ENCODE results near the gene MTM1.

The MTM1 gene

DNA sequence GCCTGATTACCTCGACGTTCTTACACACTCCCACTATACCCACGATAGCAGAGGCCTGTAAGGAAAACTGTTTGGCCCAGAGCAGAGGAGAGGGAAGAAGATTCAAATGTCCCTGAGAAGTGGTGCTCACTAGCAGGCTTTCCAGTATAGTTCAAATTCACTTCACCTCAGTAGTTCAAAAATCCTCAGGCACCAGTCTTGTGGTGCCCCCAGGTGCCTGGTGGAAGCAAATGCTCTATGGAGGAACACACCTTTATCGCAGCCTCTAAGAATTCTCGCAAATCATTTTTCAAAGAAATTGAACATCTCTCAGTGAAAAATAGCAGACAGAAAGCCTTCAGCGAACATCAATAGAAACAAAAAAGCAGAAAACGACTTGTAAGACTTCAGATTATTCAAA lies 112.6 kb downstream of the MTM1 start:
- DNase-seq = no peak

DNA sequence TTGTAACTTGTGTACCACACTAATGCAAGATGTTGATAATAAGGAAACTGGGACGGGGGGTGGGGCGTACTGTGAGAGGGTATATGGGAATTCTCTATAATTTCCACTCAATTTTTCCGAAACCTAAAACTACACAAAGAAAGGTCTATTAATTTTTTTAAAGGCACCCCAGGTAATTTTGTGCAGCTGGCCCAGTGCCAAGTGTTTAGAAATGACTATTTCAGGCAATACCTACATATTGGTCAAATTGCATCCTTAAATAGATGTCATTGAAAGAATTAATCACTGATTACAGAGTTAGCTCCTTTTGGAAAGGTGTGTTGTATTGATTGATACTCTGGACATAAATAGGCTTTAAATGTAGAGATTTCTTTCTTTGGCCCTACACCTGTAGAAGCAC lies 114.7 kb downstream of the MTM1 start:
- no peak for DNase-seq

DNA sequence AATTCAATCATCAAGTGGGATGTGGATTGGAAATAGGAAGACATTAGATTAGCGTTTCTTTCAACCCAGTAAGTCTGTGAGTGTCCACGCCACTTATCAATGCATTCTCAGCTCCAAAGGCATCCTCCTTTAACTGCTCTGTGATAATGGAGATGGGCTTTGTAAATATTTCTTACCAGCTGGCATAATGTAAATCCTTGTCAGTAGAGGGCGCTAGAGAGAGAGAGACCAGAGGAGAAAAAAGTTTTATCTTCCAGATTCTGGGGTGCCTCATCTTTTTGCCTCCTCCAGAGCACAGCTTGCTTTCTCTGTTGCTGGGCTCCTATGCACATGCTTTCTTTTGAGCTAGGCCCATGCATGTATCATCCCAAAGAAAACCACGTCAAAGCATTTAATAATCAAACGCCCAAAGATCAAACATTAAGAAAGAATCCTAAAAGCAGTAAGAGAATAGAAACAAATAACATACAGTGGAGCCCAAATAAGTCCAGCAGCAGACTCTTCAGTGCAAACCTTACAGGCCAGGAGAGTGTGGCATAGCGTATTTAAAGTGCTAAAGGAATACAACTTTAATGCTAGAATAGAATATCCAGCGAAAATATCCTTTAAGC lies 115.2 kb downstream of the MTM1 start:
- DNase-seq = peak; percentile 7 to 39

DNA sequence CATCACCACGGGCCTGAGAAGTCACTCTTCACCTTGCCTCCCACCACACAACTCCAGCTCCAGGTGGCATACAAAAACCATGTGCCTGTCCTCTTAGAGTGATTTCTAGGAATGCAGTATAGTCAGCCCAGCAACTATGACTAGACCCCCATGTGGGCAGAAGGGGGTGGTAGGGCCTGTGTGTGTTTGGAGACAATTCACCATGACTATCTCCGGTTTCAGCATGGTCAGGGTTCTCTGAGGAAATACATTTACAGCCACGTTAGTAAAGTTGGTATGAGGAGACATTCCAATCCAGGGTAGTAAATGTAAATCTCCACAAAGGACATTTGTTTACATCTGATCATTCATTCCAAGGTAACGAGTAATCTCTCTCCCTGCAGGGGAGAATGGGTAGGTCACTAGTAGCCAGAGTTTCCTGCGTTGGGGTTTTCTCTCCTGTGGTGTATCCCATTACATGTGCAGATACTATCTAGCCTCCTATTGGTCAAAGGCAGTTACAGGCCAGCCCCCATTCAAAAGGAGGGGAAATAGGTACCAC lies 120.6 kb downstream of the MTM1 start:
- no peak for DNase-seq

DNA sequence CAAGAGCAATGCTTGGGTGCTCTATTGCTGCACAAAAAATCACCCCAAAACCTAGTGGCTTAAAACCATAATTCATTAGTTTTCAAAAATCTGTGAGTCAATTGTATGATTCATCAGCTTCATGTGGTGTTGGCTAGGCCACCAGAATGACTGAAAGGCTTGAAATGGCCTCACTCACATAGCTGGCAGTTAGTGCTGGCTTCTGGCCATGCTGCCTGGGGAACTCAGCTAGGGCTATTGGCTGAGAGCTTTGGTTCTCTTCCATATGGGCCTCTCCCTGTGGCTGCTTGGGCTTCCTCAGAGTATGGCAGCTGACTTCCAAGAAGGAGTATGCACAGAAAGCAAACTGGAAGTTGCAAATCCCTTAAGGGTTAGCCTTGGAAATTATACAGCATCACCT lies 121.7 kb downstream of the MTM1 start:
- no peak for DNase-seq

DNA sequence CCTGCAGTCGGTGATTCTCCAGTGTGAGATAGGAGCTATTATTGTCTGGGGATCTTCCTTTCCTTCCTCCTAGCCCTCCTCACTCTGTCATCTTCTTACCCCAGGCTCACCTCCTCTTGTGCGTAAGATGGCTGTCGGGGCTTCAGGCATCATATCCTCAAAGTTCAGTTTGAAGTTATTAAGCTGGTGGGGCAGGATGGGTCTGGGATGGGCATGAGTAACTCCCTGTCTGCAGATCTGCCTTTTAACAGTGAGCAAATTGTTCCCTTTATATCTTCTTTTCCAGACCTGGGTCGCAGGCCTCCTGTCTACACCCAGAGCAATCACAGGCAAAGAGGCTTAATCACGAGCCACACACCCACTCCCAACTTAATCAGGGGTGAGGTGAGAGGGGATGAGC lies 123.9 kb downstream of the MTM1 start:
- DNase-seq = peak; percentile 18 to 35

DNA sequence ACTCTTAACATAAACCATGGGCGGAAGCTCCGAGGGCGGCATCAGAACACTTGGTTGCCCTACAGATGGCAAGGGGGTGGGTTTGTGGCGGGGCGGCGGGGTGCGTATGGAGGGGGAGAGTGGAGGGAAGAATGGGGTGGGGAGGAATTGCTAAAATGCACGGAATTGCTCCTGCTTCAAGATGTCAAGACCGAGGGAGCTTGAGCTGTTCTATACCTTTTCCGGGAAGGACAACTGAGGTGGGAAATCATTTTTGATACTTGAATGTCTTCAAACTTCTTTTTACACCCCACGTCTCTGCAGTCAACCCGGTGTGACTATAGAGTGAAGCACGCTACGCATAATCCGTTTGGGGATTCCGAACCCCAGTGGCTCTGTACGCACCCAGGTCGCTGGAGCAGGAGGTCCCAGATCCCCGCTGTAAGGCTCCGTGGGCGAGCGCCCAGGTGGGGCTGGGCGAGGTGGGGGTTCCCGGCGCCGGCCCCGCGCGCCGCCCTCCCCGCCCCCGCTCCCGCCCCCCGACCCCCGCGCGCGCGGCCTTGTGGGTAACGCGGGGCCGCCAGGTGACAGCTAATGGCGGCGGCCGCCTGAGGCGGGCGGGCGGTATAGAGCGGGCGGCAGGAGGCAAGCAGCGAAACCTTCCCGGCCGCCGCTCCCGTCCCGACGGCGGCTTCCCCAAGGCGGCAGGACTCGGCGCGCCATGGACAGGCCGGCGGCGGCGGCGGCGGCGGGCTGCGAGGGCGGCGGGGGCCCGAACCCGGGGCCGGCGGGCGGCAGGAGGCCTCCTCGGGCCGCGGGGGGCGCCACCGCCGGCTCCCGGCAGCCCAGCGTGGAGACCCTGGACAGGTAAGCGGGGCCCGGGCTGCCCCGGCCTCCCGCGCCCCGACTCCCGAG lies 124.7 kb downstream of the MTM1 start, which contains the start of gene MTMR1:
MTMR1 (plus strand) TSS at position 566 of the 894 bp plus-strand sequence; CDS start at position 701, 135 bp downstream.
- DNase-seq = peak; percentile 54 to 61

DNA sequence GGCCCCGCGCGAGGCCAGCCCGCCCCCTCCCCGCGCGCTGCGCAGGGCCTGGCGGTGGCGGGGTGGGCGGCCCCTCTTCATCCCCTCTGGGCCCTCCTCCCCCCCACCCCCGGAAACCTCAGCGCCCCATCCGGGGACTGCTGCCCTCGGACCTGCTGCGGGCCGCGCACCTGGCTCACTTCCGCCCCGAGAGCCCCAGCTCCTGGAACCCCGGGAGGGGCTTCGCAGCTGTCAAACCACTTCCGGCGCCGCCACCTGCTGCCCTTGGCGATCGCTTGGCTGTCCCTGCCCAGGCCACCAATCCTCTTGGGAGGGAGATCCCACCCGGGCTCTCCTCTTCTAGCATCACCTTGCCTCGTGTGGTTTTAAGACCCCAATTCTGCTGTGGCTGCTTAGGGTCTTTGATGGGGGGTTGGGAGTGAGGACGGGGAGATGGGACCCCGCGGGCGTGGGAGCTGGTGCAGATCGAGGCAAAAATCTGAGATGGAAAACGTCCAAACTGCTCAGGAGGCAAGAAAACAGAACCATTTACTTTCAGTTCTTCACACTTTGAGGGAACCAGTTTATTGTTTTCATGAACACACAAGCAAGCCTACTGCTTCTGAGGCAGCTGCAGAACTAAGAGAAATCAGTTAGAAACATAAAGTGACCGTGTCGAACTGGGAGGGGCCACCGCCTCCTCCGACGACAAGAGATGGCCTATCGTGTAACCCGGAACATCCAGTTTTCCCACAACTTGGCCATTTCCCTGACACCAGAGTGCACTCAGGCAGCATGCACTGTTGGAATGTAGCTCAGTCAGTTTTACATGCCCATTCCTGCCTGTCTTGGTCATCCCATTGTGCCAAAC lies 125.5 kb downstream of the MTM1 start:
- DNase-seq = peak; percentile 36 to 56

DNA sequence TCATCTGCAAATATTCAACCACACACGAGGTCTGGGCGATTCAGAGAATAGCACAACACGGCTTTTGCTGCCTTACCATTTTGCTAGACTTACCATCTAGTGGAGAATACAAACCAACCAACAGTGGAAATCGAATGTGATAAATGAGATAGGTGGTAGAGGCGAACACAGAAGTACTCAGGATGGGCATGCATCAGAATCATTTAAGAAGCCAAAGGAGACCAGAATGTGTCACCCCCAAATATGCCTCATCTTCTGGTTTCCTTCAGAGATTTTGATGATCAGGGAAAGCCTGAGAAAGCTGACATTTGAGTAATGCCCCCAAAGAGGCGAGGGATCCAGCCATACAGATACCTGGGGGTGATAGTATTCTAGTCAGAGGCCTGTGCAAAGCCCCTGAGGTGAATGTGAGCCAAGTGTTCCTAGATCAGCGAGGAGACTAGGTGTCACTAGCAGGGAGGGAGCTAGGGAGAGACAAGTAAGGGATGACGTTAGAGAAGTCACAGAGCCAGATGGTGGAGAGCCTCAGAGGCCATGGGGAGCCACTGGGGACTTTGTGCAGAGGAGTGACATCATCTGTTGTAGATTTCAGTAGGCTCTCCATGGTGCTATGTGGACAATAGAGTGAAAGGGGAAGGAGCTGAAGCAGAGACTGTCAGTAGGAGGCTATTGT lies 126.5 kb downstream of the MTM1 start:
- DNase-seq = peak in 1 of 2 donors; percentile 2

DNA sequence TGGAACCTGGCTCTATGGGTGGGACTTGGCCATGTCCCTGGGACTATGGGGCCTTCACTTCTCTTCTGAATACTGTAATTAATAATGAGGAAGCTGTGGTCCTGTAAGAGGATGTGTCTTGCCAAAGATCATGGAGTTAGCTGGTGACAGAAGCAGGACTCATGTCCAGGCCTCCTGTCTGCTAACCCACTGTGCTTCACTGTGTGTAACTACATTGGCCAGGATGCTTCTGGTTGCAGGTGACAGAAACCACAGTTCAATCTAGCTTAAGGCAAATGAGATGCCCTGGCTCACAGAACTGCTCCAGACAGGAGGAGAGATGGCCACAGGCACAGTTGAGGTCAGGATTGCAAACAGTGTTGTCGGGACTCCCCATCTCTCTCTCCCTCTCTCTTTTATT lies 127.9 kb downstream of the MTM1 start:
- no peak for DNase-seq

DNA sequence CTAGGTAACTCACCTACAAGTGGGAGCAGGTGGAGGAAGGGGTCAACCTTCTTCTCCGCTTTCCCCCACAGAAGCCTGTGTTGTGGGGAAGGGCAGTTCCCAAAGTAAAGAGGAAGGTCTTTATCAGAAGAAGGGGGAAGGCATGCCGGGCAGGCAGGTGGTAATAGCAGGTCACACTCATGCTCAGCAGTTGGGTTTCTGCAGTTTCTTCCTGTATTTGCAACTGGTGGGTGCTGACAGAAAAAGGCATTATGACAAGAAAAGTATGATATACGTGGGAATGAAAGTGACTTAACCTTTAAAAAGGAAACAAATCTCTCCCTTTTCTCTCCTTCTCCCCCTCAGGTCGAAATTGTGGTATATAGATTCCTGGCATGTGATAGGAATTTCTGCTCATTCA lies 128.4 kb downstream of the MTM1 start:
- DNase-seq = no peak

DNA sequence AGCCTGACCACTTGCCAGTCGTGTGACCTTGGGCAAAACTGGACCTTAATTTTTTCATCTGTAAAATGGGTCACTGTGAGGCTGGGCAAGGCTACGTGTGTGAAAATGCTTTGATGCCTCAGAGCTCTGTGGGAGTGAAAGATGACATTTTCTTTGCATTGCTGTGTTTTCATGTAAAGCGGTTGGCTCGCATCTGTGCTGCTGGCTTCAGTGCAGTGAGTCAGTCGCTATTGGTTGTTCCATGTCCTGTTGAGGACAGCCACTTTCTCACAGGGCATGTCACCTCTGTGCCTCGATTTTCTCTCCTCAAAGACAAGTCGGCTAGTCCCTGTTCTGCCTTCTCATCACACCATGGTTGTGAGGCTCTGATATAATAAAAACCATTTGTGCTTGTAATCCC lies 129.2 kb downstream of the MTM1 start:
- no peak for DNase-seq

DNA sequence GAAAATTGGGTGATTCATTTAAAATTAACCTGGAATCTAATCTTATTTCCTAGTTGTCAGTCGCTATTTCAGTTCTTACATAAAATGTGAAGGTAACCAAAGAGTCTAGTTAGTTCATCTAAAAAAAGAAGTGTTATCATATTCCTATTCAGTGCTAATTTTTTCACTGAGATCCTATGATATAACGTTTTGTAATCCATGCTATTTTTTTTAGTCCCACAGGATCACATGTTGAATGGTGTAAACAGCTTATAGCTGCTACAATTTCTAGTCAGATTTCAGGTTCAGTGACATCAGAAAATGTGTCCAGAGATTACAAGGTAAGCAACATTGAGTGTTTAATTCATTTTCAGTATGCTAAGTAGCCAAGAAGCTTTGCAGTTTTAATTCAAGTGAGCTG lies 130.6 kb downstream of the MTM1 start:
- DNase-seq = no peak

DNA sequence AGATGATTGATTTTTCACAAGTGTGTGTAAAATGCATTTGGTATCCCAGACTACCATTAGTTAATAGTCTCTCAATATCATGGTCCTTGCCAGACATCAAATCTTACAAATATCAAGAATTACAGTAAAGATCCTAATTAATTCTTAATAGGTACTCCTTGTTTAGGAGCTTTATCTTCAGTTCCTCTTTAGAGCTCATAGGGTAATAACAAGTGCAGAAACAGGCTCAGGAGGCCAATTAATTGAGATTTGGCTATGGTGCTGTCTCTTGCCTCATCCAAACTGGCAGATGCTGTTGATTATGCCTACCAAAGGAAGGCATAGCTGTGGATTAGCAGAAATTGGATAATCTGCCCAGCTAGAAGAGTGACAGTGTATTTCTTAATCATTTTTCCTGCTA lies 131.7 kb downstream of the MTM1 start:
- DNase-seq = no peak

DNA sequence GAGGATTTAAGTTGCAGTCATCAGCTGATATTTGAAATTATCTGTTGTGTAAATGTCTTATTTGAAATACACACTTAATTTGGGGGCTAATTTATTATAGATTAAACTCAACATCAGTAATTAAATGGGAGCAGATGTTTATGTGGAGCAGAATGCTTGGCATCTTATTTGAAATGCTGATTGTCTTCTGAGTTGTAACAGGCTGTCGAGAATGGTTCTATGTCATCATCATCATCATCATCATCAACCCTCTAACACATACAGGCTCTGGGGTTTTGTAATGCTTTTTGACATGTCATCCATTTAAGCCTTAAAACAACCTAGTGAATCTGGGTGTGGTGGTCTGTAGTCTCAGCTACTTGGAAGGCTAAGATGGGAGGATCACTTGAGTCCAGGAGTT lies 133.0 kb downstream of the MTM1 start:
- DNase-seq = no peak

DNA sequence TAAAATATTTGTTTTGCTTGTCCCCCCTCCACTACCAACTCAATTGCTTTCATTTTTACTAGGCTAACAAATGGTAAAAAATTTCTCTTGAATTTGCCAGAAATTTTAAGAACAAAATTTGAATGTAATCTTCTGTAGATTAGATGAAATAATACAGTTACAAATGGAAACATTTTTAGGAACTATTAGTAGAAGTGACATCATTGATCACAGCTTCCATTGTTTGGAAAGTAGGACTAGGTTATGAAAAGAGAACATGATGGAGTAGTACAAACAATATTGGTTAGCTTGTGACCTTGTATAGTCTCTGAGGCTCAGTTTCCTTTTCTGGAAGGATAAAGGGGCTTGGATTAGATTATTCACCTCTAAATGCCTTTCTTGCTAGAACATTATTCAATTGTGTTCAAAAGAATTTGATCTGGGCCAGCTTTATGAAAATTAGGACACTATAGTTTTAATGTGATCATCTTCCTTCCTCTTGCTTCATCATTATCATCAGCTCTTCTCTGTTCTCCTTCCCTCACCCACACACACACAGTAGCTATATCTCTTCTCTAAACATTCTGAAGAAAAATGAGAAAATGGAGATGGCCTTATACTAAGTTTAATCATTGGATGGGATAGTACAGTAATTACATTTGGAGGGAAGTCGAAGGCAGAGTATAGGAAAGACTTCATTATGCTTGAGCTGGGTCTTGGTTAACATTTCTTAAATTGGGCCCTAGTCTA lies 134.7 kb downstream of the MTM1 start:
- DNase-seq = no peak

DNA sequence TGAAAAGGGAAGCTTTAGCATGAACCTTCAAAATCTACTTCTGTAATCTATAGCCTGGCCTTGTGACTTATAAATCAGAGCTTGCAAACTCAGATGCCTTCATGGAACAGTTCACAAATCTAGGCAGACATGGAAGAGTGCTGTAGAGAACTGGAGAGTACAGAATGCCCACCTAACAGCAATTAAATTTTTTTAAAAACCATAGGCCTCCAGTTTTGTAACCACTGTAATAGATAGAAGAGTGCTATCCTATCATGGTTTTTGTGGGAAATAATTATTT lies 135.2 kb downstream of the MTM1 start:
- DNase-seq = no peak

DNA sequence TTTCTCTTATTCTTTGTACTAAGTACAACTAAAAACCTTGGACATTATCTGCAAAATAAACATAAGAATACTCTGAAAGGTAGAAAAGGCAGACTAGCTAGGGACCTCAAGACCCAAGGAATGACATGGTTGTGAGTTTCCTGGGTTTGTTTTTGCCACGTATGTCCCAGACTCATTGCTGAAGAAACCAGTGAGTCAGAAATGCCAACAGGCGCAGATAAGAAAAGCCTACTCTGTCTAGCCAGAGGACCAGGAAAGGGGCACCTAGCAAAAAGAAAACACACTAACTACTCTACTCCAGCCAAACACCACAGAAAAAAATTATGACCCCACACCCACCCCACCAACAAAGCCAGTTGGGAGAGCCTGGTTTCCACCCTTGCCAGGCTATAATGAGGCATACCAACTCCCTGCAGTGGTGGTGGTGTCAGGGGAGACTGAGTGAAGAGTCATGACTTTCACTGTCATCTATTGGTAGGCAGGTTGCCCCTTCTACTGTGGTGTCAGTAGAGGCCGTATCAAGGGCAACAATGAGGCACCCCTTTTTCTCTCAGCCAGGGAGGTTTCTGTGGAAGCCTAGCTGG lies 135.7 kb downstream of the MTM1 start:
- no peak for DNase-seq

DNA sequence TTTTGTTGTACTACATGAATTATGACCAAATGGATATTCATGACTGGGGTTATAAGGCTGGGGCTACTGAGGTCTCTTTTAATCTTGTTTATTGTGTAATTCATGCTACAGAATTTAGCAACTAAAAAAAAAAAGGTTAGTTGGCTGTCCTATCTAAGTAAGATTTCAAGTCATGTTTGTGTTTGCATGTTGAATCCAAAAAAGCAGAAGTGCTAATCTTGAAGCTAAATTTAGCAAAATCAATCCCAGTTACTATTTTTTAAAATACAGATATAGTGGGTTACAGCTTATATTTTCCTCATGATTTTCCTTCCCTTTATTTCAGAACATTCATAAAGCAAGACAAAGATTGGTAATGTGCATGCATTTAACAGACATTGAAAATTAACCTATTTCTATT lies 144.2 kb downstream of the MTM1 start:
- no peak for DNase-seq

DNA sequence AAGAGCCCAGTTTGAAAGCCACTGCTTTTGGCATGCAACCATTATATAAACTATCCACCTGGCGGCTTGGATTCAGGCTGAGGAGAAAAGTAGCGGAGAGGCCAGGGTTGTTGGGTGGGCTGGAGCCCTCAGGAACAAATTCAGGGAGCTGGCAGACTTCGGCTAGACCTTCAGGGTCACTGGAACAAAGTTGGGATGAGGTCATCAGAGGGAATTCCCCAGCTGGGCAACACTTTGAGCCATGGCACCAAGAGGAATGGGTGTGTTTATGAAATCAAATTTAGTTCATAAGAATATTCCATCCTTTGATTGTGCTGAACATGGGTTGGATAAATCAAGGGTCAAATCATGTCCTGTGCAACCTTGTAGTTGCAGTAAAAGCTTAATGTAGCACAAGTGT lies 146.8 kb downstream of the MTM1 start:
- DNase-seq = no peak

DNA sequence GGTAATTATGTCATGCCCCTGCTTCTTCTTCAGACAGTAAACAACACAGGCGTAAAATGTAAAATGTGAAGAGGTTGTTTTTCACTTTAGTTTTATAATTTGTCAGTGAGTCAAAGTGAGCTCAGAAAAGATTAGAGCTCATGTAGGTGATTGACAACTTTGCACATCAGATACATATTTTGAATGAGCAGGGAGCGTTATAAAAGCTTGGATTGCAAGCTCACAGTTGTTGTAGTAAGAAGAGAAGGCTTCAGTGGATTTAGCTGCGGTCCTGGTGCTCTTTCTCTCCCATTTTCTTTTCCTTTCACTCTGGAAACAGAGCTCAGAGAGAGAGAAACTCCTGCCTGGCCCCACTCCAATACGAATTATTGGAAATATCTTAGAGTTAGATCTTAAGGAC lies 151.2 kb downstream of the MTM1 start:
- no peak for DNase-seq
